GM21423 (cell line): ENCODE results near the gene PRAMEF1.
"Not testable (repeated sequence)": the region's sequence is repeated elsewhere in the genome, so short reads cannot be mapped to it uniquely, and the experiment has no call there.

Source experiments
- ATAC-seq: cut with Tn5 transposase; IDR thresholded peaks from one replicate; pipeline ENCODE4 v1.9.1; 2021; ENCODE audit warnings: mild to moderate bottlenecking, moderate library complexity; ENCODE audit not compliant: unreplicated experiment

Gene PRAMEF1

GRCh38 chr1:12775443-12775842 is 15.8 kb upstream of the PRAMEF1 start:
- no peak for ATAC-seq

DNA sequence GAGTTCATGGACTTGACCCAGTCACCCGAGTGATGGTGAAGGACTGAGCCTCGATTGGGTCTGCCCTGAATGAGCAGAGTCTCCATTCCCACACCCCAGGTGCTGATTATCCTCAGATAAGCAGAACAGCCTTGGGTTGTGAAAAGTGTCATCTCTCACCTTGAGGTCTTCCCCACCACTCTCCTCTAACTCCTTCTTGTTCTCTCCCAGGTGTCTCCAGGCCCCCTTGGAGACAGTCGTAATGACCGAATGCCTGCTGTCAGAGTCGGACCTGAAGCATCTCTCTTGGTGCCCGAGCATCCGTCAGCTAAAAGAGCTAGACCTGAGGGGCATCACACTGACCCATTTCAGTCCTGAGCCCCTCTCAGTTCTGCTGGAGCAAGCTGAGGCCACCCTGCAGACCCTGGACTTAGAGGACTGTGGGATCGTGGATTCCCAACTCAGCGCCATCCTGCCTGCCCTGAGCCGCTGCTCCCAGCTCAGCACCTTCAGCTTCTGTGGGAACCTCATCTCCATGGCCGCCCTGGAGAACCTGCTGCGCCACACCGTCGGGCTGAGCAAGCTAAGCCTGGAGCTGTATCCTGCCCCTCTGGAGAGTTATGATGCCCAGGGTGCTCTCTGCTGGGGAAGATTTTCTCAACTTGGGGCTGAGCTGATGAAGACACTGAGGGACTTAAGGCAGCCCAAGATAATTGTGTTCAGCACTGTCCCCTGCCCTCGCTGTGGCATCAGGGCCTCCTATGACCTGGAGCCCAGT is 14.2 kb upstream of the PRAMEF1 start:
- no peak for ATAC-seq

DNA sequence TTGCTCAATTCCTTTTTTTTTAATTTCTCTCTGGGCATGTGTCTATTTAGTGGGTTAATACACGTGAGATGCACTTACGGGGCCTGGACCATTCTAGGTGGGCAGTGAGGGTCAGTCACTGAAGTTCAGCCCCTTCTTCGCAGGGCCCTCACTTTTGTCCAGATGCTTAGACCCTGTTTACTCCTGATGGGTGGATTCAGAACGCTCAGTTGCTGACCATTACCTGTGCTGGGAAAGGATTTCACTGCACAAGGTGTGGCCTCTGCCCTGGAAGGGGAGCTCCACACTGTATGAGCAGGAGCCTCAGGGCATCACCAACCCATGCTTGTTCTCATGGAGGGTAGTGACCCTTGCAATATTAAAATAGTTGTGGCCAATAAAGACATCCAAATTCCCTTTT is 13.1 kb upstream of the PRAMEF1 start:
- no peak for ATAC-seq

DNA sequence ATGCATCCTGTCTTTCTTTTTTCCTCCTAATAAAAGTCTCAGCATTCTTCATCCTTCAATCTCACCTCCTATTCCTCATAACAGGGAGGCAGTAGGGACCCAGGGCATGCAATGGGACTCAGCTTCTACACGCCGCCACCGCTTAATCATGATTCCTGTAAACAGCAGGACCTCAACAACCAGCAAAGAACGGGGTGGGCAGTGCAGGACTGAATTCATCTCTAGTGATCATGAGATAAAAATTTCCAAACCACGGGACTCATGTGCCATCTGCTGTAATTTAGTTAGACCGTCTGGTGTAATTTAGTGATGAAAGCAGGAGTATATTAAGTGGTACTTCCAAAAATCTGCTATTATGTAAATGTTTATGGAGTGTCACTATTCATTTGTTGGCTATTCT is 12.3 kb upstream of the PRAMEF1 start:
- no peak for ATAC-seq

GRCh38 chr1:12781488-12781887 is 9.7 kb upstream of the PRAMEF1 start:
- ATAC-seq, result not testable (repeated sequence)

DNA sequence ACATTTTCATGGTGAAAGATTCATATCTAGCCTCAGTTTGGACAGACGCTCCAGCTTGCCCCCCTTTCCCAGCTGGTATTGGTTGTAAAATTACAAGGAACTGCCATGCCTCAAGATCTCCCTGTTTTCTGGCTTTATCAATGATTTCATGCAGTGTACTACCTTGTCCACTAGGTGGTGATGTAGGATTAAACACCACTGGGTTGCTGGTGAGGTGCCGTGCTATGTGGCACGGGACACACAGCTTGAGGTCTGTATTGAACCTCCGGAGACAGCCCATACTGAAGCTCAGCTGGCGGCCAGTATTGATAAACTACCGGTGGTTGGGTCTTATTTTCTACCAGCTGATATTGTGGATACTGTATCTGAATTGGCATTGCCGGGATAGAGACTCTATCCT is 7.4 kb upstream of the PRAMEF1 start:
- not testable (repeated sequence) for ATAC-seq

- not testable (repeated sequence) for ATAC-seq
Measured at GRCh38 chr1:12784729-12785128, 6.5 kb upstream of the PRAMEF1 start.

- ATAC-seq, result no peak
Measured at GRCh38 chr1:12798911-12799310, 7.7 kb downstream of the PRAMEF1 start.

- ATAC-seq, result no peak
Measured at GRCh38 chr1:12799730-12800129, 8.5 kb downstream of the PRAMEF1 start.

GRCh38 chr1:12809933-12810332 is 18.7 kb downstream of the PRAMEF1 start:
- no peak for ATAC-seq

DNA sequence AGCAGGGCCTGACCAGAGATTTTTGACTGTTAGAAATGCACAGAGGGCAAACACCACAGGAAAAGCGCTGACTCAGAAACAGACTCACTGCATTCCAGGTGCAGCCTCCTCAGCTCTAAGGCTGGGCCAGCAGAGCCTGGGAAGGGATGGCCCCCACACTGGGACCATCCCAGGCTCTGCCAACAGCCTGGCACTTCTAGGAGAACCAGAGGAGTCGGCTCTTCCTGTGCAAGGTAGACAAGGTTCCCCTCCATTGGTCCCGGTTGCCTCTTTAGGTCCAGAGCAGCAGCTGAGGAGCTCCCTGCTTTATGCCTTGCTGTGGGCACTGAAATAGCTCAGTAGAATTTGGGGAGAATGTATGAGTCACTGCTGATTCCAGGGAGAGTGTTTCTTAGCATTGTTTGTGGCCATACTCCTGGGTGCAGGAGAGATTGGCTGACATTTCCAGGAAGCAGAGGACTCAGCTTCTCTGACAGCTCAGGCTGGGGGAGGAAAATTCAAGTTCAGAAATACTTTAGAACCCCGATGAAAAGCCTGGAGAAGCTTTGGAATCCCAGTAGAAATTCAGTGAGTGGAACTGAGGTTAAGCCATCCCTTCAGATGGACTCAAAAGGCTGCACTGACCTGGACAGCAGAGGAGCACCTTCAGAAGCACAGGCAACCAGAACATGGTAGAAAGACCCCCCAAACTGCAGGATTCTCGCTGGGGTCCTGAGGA is 19.7 kb downstream of the PRAMEF1 start:
- no peak for ATAC-seq

GRCh38 chr1:12811409-12811784 is 20.2 kb downstream of the PRAMEF1 start:
- no peak for ATAC-seq

- not testable (repeated sequence) for ATAC-seq
Measured at GRCh38 chr1:12819061-12819460, 27.9 kb downstream of the PRAMEF1 start.

GRCh38 chr1:12831310-12831709 is 40.1 kb downstream of the PRAMEF1 start, which contains the start of gene PRAMEF11:
TSS of gene PRAMEF11 (minus strand) at chr1:12831410. CDS start at chr1:12828789, 2,621 bp downstream.
- not testable (repeated sequence) for ATAC-seq

GRCh38 chr1:12833251-12833650 is 42.1 kb downstream of the PRAMEF1 start:
- ATAC-seq, result not testable (repeated sequence)
